ENCODE data around the gene RUBCNL. TPM values are rescaled to one million over a fixed set of nuclear protein-coding genes. Genes with fewer than 3 reads are reported as not detected.
"Not testable (repeated sequence)": the region's sequence is repeated elsewhere in the genome, so short reads cannot be mapped to it uniquely, and the experiment has no call there.

Gene RUBCNL, protein sequence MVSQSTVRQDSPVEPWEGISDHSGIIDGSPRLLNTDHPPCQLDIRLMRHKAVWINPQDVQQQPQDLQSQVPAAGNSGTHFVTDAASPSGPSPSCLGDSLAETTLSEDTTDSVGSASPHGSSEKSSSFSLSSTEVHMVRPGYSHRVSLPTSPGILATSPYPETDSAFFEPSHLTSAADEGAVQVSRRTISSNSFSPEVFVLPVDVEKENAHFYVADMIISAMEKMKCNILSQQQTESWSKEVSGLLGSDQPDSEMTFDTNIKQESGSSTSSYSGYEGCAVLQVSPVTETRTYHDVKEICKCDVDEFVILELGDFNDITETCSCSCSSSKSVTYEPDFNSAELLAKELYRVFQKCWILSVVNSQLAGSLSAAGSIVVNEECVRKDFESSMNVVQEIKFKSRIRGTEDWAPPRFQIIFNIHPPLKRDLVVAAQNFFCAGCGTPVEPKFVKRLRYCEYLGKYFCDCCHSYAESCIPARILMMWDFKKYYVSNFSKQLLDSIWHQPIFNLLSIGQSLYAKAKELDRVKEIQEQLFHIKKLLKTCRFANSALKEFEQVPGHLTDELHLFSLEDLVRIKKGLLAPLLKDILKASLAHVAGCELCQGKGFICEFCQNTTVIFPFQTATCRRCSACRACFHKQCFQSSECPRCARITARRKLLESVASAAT
- 1 to 10 TPM in 10 of 12 donors, not detected in 2; 1.9 to 5.5 (median 2.6) TPM for polyA plus RNA-seq (ENCODE audit: insufficient read length in 12 of 12)
- long read RNA-seq, donor 1: 0 reads
- long read RNA-seq, donor 2, partial matches to known transcripts: 0 of 1 reads
- long read RNA-seq, donor 2, other reads (novel, unspliced or antisense): 0 of 1 reads
- long read RNA-seq, donor 3, partial matches to known transcripts: 0 of 1 reads
- long read RNA-seq, donor 3, other reads (novel, unspliced or antisense): 0 of 1 reads
- long read RNA-seq, donor 4: 0 reads
- long read RNA-seq, donor 5: 0 reads
- long read RNA-seq, donor 6: 0 reads
- long read RNA-seq, donor 7, partial matches to known transcripts: 0 of 1 reads
- long read RNA-seq, donor 7, other reads (novel, unspliced or antisense): 0 of 1 reads
- long read RNA-seq, donor 8: 0 reads
- long read RNA-seq, donor 9: 0 reads
- long read RNA-seq, donor 10: 0 reads
- long read RNA-seq, donor 11: 0 reads

- no peak for DNase-seq
Observed at GRCh38 chr13:46387064-46387851, at the start of gene RUBCNL. Gene RUBCNL, minus strand, starts transcription at chr13:46387252. Its CDS starts 14,777 bp downstream, at chr13:46372475.

DNA sequence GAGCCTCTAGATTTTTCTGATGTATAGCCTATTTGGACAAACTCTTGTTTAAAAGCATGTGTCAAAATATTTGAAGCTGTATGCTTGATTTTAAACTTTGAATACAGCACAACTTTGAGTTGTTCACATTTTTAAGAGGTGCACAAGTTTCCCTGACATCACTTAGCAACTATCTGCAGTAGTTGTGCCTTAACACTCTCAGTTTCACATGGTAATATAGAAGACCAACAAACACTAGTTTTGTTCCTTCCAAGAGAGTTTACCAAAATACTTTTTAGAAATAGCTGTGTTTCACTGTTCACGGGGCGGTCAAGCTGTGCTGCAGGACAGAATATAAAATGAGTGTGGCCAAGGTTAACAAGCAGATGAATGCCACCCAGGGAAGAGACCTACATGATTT is 42.5 kb upstream of the RUBCNL start:
- DNase-seq: not testable (repeated sequence)

DNA sequence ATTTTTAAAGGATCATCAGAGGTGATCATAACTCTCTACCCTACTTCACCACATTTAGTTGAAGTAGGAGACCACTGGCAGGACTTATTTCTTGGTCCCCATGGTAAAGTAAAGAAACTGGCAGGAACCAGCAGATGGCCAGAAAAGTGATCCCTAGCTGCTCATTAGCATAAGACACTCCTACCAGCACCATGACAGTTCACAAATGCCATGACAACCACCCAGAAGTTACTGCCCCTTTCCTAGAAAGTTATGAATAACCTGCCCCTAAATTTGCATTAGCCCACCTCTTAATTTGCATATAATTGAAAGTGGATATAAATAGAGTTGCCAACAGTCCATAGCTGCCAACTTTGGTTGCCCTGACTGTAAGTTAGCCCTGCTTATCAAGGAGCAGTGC is 18.4 kb upstream of the RUBCNL start:
- DNase-seq: no peak

DNA sequence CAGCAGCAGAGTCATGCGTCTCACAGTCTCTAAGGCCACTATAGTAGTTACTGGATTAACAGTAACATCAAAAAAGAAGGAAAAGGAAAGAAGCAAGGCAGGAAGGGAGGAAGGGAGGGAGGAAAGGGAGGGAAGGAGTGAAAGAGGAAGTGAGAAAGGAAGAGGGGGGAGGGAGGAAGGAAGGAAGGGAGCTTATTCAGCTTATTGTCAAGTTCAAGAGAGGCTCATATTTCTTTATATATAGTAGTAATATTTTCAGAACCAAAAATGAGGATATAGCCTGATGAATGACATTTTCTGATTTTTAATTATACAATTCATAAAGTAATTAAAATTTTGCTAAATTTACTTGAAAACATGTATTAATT is 17.7 kb upstream of the RUBCNL start:
- DNase-seq: no peak

GRCh38 chr13:46403851-46404732 is 17.0 kb upstream of the RUBCNL start:
- no peak for DNase-seq

DNA sequence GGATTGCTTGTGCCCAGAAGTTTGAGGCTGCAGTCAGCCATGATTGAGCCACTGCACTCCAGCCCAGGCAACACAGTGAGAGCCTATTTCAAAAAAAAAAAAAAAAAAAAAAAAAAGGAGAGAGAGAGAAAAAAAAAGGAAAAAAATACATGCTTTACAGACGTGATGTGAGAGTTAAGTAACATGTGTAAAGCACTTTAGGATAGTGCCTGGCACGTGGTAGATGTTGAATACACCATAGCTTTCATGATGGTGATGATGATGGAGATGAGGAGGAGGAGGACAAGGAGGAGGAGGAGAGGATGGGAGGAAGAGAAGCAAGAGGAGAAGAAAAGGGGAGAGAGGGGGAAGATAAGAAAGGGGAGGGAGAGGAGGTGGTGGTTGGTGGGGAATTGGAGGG is 15.1 kb upstream of the RUBCNL start:
- DNase-seq: no peak

GRCh38 chr13:46401432-46401831 is 14.4 kb upstream of the RUBCNL start:
- DNase-seq: no peak

DNA sequence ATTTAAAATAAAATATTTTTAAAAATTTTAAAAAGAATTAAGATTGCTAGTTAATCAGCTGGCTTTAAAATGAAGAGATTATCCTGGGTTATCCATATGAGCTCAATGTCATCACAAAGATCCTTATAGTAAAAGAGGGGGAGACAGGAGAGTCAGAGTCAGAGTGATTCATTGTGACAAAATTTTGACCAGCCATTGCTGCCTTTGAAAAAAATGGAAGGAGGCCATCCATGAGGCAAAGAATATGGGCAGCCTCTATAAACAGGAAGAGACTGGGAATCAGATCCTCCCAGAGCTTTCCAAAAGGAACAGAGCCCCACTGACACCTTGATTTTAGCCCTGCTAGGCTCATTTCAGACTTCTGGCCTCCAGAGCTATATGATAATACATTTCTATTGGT is 9.3 kb upstream of the RUBCNL start:
- DNase-seq: no peak

GRCh38 chr13:46392967-46393366 is 5.9 kb upstream of the RUBCNL start:
- no peak for DNase-seq

- DNase-seq: no peak
Observed at GRCh38 chr13:46389457-46390451, 2.7 kb upstream of the RUBCNL start.

DNA sequence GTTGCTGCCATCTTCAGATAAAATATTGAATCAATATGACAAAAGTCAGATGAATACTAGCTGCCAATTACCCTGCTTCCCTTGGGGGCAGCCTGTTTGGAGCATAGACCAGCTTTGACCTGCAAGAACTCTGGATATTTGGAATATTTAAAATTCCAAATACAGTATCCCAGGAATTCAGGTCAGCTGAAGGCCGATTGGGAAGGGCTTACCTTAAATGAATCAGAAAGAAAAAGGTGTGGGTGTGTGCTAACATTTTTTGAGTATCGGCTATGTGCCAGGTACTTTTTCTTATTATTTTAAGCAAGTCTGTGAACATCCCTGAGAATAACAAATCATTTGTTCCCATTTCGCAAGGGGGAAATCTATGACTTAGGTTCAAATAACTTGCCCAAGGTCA is 1.8 kb upstream of the RUBCNL start:
- no peak for DNase-seq

- no peak for DNase-seq
Observed at GRCh38 chr13:46388308-46388707, 1.3 kb upstream of the RUBCNL start.

DNA sequence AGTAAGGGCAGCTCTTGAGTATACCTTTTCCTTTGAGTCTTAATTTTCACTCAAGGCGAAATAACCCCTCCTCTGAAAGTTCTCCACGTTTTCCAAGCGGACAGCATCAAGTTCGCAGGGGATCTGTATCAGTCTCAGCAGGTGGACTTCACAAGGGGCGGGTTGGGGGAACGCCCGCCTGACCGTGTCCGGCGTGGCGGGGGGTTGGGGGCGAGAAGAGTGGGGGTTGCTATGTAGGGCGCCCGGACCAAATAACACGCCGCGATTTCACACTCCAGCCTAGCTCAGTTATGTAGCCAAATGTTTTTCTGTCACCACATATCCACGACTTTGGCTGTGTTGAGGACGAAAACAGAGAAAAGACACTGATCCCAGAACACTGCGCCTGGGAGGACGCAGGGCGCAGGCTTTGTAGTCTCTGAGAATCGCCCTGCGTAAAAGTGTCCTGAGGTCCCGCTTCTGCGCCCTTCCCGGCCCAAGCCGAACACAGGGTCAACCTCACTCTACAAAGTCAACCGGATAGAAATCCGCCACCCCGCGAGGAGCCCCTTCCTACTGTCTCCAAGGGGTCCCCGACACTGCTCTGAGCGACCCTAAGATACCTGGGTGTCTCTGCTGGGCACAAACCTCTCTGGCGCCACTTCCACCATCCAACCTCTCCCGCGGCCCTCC is 524 bp downstream of the RUBCNL start:
- DNase-seq: no peak

- DNase-seq: no peak
Observed at GRCh38 chr13:46385946-46386345, 1.1 kb downstream of the RUBCNL start.

GRCh38 chr13:46383383-46383782 is 3.7 kb downstream of the RUBCNL start:
- DNase-seq: no peak

DNA sequence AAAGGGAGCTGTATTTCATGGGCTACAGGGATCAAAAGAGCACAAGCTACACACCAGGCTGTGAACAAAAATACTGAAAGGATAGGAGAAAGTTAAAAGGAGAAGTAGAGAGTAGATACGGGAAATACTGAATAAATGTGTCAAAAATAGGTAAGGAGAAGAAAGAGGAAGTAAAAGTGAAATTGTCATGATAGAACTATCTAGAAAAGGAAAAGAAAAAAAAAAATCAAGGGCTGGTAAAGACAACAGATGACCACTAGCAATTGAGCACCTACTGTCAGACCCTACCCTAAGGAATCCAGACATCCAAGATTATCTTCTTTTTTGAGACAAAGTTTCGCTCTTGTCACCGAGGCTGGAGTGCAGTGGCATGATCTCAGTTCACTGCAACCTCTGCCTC is 4.8 kb downstream of the RUBCNL start:
- no peak for DNase-seq

- DNase-seq: no peak
Observed at GRCh38 chr13:46380242-46380641, 6.8 kb downstream of the RUBCNL start.

DNA sequence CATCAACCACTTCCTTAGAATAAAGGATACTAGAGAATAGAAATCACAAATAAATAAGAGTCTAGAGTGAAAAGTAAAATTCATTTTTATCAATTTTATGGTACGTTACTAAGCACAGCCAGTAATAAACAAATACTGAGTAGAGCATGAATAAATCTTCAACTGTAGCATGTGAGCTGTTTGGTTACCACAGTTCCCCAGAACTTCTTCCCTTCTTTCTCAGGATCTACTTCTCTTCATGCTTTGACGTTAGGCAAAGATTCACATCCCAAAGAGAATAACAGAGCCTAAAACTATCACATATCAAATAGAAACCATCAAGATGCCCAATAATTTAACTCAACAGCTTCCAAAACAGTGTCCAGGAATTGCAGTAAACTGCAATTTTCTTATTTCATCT is 7.4 kb downstream of the RUBCNL start:
- DNase-seq: no peak

- no peak for DNase-seq
Observed at GRCh38 chr13:46378411-46378810, 8.6 kb downstream of the RUBCNL start.
